Measurements from ENCODE around the gene DTX3.

DTX3 gene

DNA sequence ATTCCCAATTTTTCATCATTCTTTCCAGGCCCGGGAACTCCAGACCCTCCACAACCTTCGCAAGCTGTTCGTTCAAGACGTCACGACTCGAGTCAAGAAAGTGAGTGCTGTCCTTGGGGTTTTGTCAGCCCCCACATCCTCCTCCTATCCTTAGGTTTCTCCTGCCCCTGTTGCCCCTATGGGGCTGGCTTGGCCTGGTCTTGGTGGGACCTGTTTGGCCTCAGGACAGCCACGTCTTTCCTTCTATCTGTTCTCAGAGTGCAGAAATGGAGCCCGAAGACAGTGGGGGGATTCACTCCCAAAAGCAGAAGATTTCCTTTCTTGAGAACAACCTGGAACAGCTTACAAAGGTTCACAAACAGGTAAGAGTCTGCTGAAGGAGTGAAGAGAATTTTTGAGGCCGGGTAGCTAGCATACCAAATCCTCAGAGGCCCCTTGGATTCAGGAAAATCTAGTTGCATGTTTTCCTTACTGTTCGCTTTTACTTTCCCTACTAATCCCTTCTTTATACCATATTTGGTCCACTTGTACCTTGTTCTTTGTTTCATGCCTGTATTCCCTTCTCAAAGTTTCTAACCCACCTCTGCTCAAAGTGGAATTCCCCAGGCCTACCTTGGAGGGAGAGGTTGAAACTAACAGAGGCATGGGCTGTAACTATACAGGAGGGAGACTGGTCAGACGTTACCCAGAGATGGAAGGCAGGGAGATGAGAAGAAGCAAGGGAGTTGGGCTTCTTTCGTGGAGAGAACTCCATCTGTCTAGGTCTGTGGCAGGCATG lies 26.5 kb upstream of the DTX3 start (continued):
- TF ChIP-seq, protein P1, sequence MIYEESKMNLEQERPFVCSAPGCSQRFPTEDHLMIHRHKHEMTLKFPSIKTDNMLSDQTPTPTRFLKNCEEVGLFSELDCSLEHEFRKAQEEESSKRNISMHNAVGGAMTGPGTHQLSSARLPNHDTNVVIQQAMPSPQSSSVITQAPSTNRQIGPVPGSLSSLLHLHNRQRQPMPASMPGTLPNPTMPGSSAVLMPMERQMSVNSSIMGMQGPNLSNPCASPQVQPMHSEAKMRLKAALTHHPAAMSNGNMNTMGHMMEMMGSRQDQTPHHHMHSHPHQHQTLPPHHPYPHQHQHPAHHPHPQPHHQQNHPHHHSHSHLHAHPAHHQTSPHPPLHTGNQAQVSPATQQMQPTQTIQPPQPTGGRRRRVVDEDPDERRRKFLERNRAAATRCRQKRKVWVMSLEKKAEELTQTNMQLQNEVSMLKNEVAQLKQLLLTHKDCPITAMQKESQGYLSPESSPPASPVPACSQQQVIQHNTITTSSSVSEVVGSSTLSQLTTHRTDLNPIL (CRISPR knock-in tag; IDR thresholded peaks at IDR 0.05; ENCODE audit: low read depth): no peak

DNA sequence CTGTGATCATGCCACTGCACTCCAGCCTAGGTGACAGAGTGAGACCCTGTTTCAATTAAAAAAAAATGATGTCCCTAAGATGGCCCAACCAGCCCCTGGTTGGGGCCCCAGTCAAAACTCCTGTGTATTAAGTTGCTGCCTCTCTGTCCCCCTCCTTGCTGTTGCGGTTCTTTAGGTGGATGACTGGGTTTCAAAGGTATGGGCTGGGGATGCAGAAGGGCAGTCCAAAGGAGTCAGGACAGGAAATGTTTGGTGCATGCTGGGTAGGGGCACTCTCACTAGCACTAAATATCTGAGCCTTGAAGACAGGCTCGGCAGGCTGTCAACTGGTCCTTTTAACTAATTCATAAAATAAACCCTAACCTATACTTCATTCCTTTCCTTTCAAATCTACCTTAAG lies 25.6 kb upstream of the DTX3 start:
- TF ChIP-seq OSR1 (CRISPR knock-in tag; IDR thresholded peaks at IDR 0.05) (no peak), TOX (CRISPR knock-in tag; IDR thresholded peaks at IDR 0.05; ENCODE audit: borderline replicate concordance) (no peak), ZNF8 (CRISPR knock-in tag; IDR thresholded peaks at IDR 0.05) (no peak), ZFP30 (CRISPR knock-in tag; IDR thresholded peaks at IDR 0.05) (no peak), GLIS3 (CRISPR knock-in tag; IDR thresholded peaks at IDR 0.05) (no peak), ZFP3 (CRISPR knock-in tag; IDR thresholded peaks at IDR 0.05) (no peak)
- TF ChIP-seq, protein P2, sequence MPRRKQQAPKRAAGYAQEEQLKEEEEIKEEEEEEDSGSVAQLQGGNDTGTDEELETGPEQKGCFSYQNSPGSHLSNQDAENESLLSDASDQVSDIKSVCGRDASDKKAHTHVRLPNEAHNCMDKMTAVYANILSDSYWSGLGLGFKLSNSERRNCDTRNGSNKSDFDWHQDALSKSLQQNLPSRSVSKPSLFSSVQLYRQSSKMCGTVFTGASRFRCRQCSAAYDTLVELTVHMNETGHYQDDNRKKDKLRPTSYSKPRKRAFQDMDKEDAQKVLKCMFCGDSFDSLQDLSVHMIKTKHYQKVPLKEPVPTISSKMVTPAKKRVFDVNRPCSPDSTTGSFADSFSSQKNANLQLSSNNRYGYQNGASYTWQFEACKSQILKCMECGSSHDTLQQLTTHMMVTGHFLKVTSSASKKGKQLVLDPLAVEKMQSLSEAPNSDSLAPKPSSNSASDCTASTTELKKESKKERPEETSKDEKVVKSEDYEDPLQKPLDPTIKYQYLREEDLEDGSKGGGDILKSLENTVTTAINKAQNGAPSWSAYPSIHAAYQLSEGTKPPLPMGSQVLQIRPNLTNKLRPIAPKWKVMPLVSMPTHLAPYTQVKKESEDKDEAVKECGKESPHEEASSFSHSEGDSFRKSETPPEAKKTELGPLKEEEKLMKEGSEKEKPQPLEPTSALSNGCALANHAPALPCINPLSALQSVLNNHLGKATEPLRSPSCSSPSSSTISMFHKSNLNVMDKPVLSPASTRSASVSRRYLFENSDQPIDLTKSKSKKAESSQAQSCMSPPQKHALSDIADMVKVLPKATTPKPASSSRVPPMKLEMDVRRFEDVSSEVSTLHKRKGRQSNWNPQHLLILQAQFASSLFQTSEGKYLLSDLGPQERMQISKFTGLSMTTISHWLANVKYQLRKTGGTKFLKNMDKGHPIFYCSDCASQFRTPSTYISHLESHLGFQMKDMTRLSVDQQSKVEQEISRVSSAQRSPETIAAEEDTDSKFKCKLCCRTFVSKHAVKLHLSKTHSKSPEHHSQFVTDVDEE (CRISPR knock-in tag; IDR thresholded peaks at IDR 0.05): no peak
- TF ChIP-seq, protein P1 (CRISPR knock-in tag; IDR thresholded peaks at IDR 0.05; ENCODE audit: low read depth): no peak
- no peak for ATAC-seq

DNA sequence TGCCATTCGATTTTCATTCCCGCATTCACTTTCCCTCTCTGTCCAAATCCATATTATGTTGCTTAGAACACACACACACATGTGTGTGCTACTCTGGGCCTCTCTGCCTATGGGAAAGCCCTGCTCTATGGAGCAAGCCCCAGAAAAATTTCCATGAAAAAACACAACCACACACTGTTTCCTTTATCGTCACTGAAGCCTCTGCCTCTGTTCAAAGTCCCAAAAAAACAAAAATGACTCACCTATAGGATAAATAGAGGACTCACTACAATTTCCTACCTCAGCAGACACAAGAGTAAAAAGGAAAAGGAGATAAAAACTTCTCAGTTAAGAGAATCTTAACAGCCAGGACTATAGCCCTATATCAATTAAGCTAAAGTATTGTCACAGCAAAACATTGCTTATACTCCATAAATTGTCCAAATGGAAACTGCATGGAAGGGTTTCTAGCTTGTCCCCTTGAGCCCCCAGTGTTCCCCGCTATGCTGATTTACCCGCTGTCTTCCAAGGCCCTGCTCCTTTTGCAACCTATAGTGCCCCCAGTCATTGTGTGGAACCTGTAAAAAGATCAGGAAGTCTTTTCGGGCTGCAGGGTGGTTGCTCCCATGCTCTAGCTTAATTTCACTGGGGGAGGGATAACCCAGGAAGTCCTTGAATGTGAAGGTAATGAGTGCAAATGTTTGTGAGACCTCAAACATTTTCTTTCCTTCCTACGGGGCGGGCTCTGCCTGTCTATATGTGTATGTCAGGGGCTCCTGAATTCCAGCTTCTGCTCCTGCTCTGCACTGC lies 24.8 kb upstream of the DTX3 start:
- no peak for ATAC-seq
- no peak for TF ChIP-seq SNAI2 (CRISPR knock-in tag; IDR thresholded peaks at IDR 0.05)
- TF ChIP-seq PPARA (CRISPR knock-in tag; IDR thresholded peaks at IDR 0.05; ENCODE audit: borderline replicate concordance): no peak
- no peak for TF ChIP-seq ZNF8 (CRISPR knock-in tag; IDR thresholded peaks at IDR 0.05)

DNA sequence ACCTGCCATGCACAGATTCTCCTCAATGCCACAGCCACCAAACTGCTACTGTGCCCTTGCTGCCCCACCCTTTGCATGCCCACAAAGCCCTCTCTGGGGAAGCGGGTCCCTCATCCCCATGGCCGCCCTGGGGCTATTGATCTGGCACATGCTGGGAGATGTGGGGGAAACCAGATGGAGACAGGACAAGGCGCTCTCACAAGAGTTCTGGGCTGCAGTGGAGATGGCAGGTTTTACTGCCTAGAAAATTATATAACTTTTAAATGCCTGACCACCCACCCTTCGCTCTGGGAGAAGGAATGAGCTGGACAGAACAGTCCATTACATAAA lies 24.2 kb upstream of the DTX3 start:
- no peak for ATAC-seq
- no peak for TF ChIP-seq ARNTL (CRISPR knock-in tag; IDR thresholded peaks at IDR 0.05; ENCODE audit: borderline replicate concordance, low read depth)
- TF ChIP-seq ZC3H10 (CRISPR knock-in tag; IDR thresholded peaks at IDR 0.05): no peak
- no peak for TF ChIP-seq ZNF565 (CRISPR knock-in tag; conservative IDR thresholded peaks at IDR 0.05; ENCODE audit: low read depth)

DNA sequence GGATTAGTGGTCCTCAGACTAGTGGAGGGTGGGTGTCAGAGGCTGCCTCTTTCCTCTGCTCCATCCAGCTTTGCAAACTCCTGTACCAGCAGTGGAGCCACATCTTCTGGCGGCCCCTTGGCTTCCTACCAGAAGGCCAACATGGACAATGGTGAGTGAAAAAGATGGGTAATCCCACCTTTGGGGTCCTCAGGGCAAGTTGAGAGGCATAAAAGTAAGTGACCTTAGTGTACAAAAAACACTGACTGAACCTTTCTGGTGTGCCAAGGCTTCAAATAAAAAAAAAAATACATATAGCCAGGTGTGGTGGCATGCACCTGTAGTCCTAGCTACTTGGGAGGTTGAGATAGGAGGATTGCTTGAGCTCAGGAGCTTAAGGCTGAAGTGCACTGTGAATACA lies 22.8 kb upstream of the DTX3 start:
- ATAC-seq: no peak
- TF ChIP-seq, protein P3, sequence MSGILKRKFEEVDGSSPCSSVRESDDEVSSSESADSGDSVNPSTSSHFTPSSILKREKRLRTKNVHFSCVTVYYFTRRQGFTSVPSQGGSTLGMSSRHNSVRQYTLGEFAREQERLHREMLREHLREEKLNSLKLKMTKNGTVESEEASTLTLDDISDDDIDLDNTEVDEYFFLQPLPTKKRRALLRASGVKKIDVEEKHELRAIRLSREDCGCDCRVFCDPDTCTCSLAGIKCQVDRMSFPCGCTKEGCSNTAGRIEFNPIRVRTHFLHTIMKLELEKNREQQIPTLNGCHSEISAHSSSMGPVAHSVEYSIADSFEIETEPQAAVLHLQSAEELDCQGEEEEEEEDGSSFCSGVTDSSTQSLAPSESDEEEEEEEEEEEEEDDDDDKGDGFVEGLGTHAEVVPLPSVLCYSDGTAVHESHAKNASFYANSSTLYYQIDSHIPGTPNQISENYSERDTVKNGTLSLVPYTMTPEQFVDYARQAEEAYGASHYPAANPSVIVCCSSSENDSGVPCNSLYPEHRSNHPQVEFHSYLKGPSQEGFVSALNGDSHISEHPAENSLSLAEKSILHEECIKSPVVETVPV (CRISPR knock-in tag; IDR thresholded peaks at IDR 0.05): no peak
- no peak for TF ChIP-seq TOX (CRISPR knock-in tag; IDR thresholded peaks at IDR 0.05; ENCODE audit: borderline replicate concordance)
- TF ChIP-seq GLIS3 (CRISPR knock-in tag; IDR thresholded peaks at IDR 0.05): no peak
- no peak for TF ChIP-seq ZFP3 (CRISPR knock-in tag; IDR thresholded peaks at IDR 0.05)
- no peak for TF ChIP-seq ZFP30 (CRISPR knock-in tag; IDR thresholded peaks at IDR 0.05)
- no peak for TF ChIP-seq CSDC2 (CRISPR knock-in tag; IDR thresholded peaks at IDR 0.05)
- no peak for TF ChIP-seq SNAI2 (CRISPR knock-in tag; IDR thresholded peaks at IDR 0.05)
- TF ChIP-seq RARB (CRISPR knock-in tag; IDR thresholded peaks at IDR 0.05): no peak
- TF ChIP-seq PPARA (CRISPR knock-in tag; IDR thresholded peaks at IDR 0.05; ENCODE audit: borderline replicate concordance): no peak
- TF ChIP-seq, protein P1 (CRISPR knock-in tag; IDR thresholded peaks at IDR 0.05; ENCODE audit: low read depth): no peak
- TF ChIP-seq, protein P4, sequence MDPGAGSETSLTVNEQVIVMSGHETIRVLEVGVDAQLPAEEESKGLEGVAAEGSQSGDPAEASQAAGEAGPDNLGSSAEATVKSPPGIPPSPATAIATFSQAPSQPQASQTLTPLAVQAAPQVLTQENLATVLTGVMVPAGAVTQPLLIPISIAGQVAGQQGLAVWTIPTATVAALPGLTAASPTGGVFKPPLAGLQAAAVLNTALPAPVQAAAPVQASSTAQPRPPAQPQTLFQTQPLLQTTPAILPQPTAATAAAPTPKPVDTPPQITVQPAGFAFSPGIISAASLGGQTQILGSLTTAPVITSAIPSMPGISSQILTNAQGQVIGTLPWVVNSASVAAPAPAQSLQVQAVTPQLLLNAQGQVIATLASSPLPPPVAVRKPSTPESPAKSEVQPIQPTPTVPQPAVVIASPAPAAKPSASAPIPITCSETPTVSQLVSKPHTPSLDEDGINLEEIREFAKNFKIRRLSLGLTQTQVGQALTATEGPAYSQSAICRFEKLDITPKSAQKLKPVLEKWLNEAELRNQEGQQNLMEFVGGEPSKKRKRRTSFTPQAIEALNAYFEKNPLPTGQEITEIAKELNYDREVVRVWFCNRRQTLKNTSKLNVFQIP (CRISPR knock-in tag; IDR thresholded peaks at IDR 0.05; ENCODE audit: borderline replicate concordance, low read depth): no peak
- TF ChIP-seq ZNF70 (CRISPR knock-in tag; IDR thresholded peaks at IDR 0.05): no peak
- no peak for TF ChIP-seq ISL1 (CRISPR knock-in tag; IDR thresholded peaks at IDR 0.05)
- TF ChIP-seq, protein P2 (CRISPR knock-in tag; IDR thresholded peaks at IDR 0.05): no peak

All from SK-N-SH treated with all-trans-retinoic acid at 6 μM for 48 hours (cell line).